ENCODE data around the gene NAIF1.

DNA sequence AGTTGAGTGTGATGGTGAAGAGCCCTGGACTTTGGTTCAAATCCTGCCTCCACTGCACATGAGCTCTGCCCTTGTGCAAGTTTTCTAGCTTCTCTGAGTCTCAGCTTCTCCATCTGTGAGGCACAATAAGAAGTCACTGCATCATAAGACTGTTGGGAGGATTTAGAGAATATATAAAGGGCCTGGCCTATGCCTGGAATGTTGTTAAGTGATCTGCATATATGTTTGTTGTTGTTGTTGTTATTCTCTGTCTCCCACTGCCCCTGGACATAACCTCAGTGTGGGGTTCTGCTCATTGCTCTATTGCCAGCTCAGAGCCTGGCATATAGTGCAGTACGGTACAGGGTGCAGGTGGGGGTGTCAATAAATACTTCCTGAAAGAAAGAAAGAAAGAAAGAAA is 46.0 kb downstream of the NAIF1 start:
- TF ChIP-seq, protein P1, sequence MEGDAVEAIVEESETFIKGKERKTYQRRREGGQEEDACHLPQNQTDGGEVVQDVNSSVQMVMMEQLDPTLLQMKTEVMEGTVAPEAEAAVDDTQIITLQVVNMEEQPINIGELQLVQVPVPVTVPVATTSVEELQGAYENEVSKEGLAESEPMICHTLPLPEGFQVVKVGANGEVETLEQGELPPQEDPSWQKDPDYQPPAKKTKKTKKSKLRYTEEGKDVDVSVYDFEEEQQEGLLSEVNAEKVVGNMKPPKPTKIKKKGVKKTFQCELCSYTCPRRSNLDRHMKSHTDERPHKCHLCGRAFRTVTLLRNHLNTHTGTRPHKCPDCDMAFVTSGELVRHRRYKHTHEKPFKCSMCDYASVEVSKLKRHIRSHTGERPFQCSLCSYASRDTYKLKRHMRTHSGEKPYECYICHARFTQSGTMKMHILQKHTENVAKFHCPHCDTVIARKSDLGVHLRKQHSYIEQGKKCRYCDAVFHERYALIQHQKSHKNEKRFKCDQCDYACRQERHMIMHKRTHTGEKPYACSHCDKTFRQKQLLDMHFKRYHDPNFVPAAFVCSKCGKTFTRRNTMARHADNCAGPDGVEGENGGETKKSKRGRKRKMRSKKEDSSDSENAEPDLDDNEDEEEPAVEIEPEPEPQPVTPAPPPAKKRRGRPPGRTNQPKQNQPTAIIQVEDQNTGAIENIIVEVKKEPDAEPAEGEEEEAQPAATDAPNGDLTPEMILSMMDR (conservative IDR thresholded peaks at IDR 0.05): no peak
- no peak for TF ChIP-seq EZH2 (IDR thresholded peaks at IDR 0.05; ENCODE audit: low read depth)
